LNCaP clone FGC (cell line): ENCODE data around the gene DCN.

ENCODE experiments used
- DNase-seq: peaks from one replicate; pipeline ENCODE4 v3.0.0-alpha.2; 2011; ENCODE audit warnings: low read depth
- H3K4me3 ChIP-seq: 2 replicates; pipeline ENCODE4 v1.5.1; 2011; ENCODE audit warnings: mild to moderate bottlenecking, low read depth, low read length, control low read depth
- TF ChIP-seq, protein P1 (sequence below): IDR thresholded peaks from 2 replicates; pipeline ENCODE4 v1.5.1; 2012; ENCODE audit warnings: mild to moderate bottlenecking; ENCODE audit not compliant: control insufficient read depth, insufficient read depth; ENCODE audit errors: extremely low read depth

The DCN gene

DNA sequence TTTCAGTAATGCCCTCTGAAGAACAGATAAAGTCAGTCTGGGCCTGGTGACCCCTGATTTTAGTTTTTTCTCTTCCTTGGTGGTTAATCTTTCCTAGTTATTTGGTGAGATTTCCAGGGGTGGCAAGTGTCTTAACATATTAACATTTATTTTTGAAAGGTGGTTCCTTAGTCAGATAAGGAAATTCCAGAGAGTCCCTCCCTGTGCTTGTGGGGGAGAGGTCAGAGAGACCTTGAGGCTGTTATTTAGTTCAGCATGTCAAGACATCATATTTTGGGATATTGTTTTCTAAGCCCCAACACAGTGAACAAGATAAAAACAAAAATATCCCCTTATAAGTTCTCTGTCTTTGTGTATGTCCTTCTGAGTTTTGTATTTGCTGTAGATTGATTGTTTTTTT lies 61.8 kb downstream of the DCN start:
- no peak for DNase-seq
- TF ChIP-seq, protein P1, sequence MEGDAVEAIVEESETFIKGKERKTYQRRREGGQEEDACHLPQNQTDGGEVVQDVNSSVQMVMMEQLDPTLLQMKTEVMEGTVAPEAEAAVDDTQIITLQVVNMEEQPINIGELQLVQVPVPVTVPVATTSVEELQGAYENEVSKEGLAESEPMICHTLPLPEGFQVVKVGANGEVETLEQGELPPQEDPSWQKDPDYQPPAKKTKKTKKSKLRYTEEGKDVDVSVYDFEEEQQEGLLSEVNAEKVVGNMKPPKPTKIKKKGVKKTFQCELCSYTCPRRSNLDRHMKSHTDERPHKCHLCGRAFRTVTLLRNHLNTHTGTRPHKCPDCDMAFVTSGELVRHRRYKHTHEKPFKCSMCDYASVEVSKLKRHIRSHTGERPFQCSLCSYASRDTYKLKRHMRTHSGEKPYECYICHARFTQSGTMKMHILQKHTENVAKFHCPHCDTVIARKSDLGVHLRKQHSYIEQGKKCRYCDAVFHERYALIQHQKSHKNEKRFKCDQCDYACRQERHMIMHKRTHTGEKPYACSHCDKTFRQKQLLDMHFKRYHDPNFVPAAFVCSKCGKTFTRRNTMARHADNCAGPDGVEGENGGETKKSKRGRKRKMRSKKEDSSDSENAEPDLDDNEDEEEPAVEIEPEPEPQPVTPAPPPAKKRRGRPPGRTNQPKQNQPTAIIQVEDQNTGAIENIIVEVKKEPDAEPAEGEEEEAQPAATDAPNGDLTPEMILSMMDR: no peak
- H3K4me3 ChIP-seq: no peak overlapping the region

DNA sequence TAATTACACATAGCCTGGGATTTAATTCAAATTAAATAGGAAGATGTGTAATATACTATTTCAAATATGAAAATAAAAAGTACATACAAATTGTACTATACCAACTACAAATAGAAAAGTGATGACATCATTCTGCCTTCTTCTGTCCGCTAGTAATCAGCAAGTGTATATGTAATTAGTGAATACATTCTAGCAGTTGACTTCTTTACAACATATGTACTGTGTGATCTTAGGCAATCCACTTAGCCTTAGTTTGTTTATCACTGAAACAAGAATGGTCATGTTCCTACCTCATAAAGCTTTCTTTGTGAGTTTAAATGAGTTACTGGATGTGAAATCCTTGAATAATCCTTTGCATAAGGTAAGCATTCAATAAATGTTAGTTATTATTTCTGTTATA lies 63.5 kb downstream of the DCN start:
- TF ChIP-seq, protein P1: no peak
- DNase-seq: no peak
- H3K4me3 ChIP-seq: no peak overlapping the region

- TF ChIP-seq, protein P1: no peak
- H3K4me3 ChIP-seq: no peak overlapping the region
- DNase-seq: no peak
Observed at GRCh38 chr12:91113621-91114020, 69.0 kb downstream of the DCN start.

DNA sequence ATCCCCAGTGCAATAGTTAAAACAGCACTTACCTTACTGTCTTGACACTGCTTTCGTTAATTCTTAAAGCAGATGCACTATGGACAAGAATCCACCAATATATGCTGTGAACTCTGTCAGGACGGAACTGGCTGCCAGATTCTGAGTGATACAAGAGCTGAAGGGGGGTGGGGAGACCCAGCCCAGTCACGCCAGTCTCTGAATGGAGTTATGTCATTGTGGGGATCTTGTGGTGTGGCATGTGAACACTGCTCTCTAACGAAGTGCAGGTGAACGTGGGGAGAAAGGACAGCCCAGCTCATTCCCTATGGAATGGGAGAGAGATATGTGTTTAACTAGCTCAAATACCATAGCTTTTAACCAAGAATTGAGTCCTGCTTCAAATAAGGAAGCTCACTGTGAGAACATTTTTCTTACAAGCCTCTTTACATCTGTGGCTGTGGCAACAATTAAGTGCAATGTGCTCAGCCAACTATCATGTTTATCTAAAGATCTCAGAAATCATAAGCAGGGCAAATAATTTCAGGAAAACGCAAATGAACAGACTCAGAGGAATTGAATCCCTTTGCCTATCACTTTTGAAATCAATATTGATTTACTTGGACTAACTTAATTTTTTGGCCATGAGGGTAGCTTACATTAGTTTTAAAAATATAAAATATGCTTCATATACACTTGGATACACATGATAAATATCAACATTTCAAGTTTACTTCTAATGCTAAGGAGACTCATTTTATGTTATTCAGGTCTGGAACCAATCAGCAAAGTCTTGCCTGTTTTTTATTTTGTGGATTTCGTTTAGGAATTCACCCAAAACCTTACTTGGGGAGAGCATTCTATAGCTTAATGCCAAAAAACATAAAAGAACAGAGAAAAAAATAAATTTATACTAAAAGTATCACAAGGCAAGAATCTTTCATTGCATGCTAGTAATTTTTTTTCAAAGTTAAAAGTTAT lies 71.0 kb downstream of the DCN start, which contains the start of gene LUM:
Gene LUM, minus strand, starts transcription at position 129 of the 960 bp plus-strand sequence. CDS start 2,515 bp downstream, outside the sequence.
- DNase-seq: peak; percentile 8
- no peak within 1 kb of the TSS for H3K4me3 ChIP-seq
- TF ChIP-seq, protein P1: no peak

DNA sequence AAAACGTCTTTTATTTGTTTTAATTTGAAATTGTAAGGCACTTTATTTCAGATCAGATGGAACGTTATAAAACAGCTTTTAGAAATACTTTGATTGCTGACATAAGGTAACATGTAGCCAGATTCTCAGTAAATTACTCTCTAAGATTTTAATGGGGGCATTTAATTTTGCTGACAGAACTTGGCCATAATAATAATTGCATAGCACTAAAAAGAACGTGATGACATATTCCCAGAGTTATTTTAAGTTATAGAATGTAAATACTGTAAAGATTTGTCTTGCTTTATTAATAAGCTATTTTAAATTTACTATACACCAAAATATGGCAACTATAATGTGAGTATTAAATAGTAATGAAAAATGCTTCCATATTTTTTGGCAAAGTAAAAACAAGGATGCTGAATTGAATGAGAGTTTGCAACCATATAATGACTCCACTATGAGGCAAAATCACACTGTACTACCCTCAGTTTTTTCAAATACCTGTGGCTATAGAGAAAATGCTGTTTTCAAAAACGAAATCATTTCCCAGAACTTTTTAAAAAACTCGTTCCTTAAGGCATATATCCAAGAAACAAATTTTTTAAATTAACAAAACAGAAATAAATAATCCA lies 72.2 kb downstream of the DCN start:
- TF ChIP-seq, protein P1: no peak
- no peak for DNase-seq
- no peak overlapping the region for H3K4me3 ChIP-seq

DNA sequence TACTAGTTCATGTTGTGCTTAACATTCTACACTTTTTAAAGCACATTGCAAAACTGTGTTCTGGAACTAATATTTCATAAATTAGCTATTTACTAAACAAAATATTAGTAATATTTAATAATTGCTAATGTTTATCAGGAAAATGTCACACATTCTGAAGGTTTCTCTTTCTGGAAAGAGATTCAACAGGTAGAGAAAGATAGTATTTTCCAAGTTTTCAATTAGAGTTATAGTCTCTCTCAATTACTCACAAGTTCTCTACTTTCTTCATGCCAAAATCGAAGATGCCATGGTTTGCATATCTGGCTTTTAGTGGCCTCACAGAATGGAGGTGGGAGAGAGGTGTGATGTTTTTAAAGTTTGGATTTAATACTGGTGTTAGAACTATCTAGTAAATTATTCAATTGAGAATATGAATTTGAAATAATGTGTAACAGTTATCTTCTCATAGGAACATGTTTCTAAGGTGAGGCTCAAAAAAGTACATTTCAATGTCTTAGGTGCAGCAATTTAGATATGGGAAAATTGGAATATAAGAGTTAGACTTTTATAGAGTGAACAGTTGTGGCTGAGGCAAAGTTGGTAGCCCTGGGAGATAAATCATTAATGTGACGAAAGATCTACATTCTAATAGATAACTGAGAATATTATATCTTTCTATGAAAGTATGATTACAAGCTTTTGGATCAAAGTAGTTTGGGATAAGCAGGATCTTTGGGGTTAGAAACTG lies 72.9 kb downstream of the DCN start:
- DNase-seq: no peak
- no peak overlapping the region for H3K4me3 ChIP-seq

More for the DNA sequence above, 72.9 kb downstream of the DCN start:
- TF ChIP-seq, protein P1: no peak
